ENCODE measurements around the gene KCNQ1. TPM values are rescaled to one million over a fixed set of nuclear protein-coding genes. Genes with fewer than 3 reads are reported as not detected.

The KCNQ1 gene
- total RNA-seq, 1 experiment from 2014 or later, result 2.3 TPM

GRCh38 chr11:2808850-2809846, 364.3 kb downstream of the KCNQ1 start:
- H2BK12ac ChIP-seq (ENCODE audit: insufficient read length, low read depth, low read length), result no peak overlapping the region
- no peak overlapping the region for H3K18ac ChIP-seq (ENCODE audit: insufficient read length, low read depth, low read length)
- H3K27me3 ChIP-seq (ENCODE audit: insufficient read depth, low read length), result peaks cover 3% of the 10 kb centered on the region; the same call in 1 of the 2 replicates
- no peak for TF ChIP-seq CTCF (conservative IDR thresholded peaks at IDR 0.05)
- H2AFZ ChIP-seq (ENCODE audit: low read length), result no peak overlapping the region
- no peak overlapping the region for H3K27ac Mint-ChIP-seq
- no peak overlapping the region for H2BK120ac ChIP-seq (ENCODE audit: low read depth, low read length, poor library complexity, severe bottlenecking)
- no peak overlapping the region for H4K5ac ChIP-seq (ENCODE audit: insufficient read length, low read depth, low read length)
- H3K23me2 ChIP-seq (ENCODE audit: insufficient read length, low read depth, low read length, poor library complexity, severe bottlenecking), result peaks cover 2% of the 10 kb centered on the region
- H3K9ac ChIP-seq (ENCODE audit: extremely low read depth, insufficient read length, low read length), result no peak overlapping the region
- peaks cover 5% of the 10 kb centered on the region in 2 experiments; a peak in 2 of 5 replicates for H3K9me3 Mint-ChIP-seq
- no peaks in the 10 kb centered on the region; a peak in 1 of 7 replicates for H3K36me3 Mint-ChIP-seq (ENCODE audit: insufficient read depth in 1 of 3, low read depth in 3 of 3)
- no peak overlapping the region for H2AK5ac ChIP-seq (ENCODE audit: insufficient read length, low read length)
- H3K27ac ChIP-seq (ENCODE audit: insufficient read length, low read depth, low read length), result no peak overlapping the region
- no peaks in the 10 kb centered on the region for H4K20me1 ChIP-seq (ENCODE audit: control insufficient read depth, insufficient read depth, insufficient read length)
- H3K14ac ChIP-seq (ENCODE audit: insufficient read depth, low read length), result no peak overlapping the region; the same call in 1 of the 2 replicates
- no peak overlapping the region for H3K23ac ChIP-seq (ENCODE audit: insufficient read length, low read depth, low read length)
- no peaks in the 10 kb centered on the region for H3K4me1 ChIP-seq (ENCODE audit: insufficient read depth, low read length)
- no peaks in the 10 kb centered on the region for H3K79me1 ChIP-seq (ENCODE audit: insufficient read depth, low read depth, low read length, poor library complexity, severe bottlenecking)
- no peak for DNase-seq
- no peak overlapping the region for H3T11ph ChIP-seq (ENCODE audit: low read length)
- H3K27me3 Mint-ChIP-seq (ENCODE audit: low read depth), result peaks cover 97% of the 10 kb centered on the region
- no peak overlapping the region for H2BK5ac ChIP-seq (ENCODE audit: insufficient read length, low read length)
- H3K79me2 ChIP-seq (ENCODE audit: insufficient read depth, low read length), result no peaks in the 10 kb centered on the region
- H3K4me1 Mint-ChIP-seq, result peaks cover 14 to 33% of the 10 kb centered on the region in 2 experiments
- no peak overlapping the region for H2BK15ac ChIP-seq (ENCODE audit: low read depth, low read length)
- no peak overlapping the region for H3K56ac ChIP-seq (ENCODE audit: insufficient read length, low read depth, low read length)
- H3K4me3 Mint-ChIP-seq, result no peak overlapping the region
- H3K9me3 ChIP-seq (ENCODE audit: control insufficient read depth, low read depth, low read length), result no peaks in the 10 kb centered on the region
- H2BK20ac ChIP-seq (ENCODE audit: low read depth, low read length, poor library complexity, severe bottlenecking), result no peak overlapping the region
- no peak overlapping the region for H3K4ac ChIP-seq (ENCODE audit: low read depth, low read length)
- WGBS (ENCODE audit: extremely low coverage, insufficient read length, low lambda C conversion rate), result no CpG with 5 or more reads among the region's 15 CpGs
- H4K8ac ChIP-seq (replicated peaks; ENCODE audit: insufficient read length, low read depth, low read length), result no peak overlapping the region
- H3K4me2 ChIP-seq (ENCODE audit: insufficient read depth, insufficient read length, low read length), result no peak overlapping the region
- H4K91ac ChIP-seq (ENCODE audit: insufficient read length, low read depth, low read length), result no peak overlapping the region

All from H9 (cell line).